K562 (cell line): ENCODE results near the gene NR1D2. TPM values are rescaled to one million over a fixed set of nuclear protein-coding genes. Genes with fewer than 3 reads are reported as not detected.

Source experiments
- CBX1 ChIP-seq: sonication (generic); IDR thresholded peaks from 2 replicates; pipeline ENCODE4 v1.6.1; 2016; ENCODE audit warnings: antibody characterized with exemption, low read depth, mild to moderate bottlenecking
- CBX5 ChIP-seq: IDR thresholded peaks from 2 replicates; pipeline ENCODE4 v1.6.1; 2014; ENCODE audit warnings: low read depth, borderline replicate concordance
- KAT2B ChIP-seq: IDR thresholded peaks from one replicate; pipeline ENCODE4 v1.6.1; 2012; ENCODE audit warnings: low read depth, mild to moderate bottlenecking, control low read depth, inconsistent platforms, low read length, moderate library complexity
- NCOA6 ChIP-seq: fragments of 450-650 bp; IDR thresholded peaks from 2 replicates; pipeline ENCODE4 v1.6.1; 2017; ENCODE audit warnings: mild to moderate bottlenecking
- PRMT5 ChIP-seq: sonication (generic); formaldehyde crosslinking; IDR thresholded peaks from 2 replicates; pipeline ENCODE4 v1.5.0; 2020; ENCODE audit warnings: missing genetic modification reagents
- SRSF9 ChIP-seq: fragments of 200-400 bp; formaldehyde crosslinking; IDR thresholded peaks from 2 replicates; pipeline ENCODE4 v1.6.1; 2017; ENCODE audit warnings: low read depth, low read length, borderline replicate concordance
- ZFP30 ChIP-seq: fragments of 250-450 bp; sonication (Bioruptor Pico); IDR thresholded peaks from 2 replicates; pipeline ENCODE4 v1.8.0; 2022; ENCODE audit warnings: moderate library complexity, mild to moderate bottlenecking, inconsistent platforms, borderline replicate concordance
- ZNF79 ChIP-seq: fragments of 250-450 bp; sonication (Bioruptor Pico); IDR thresholded peaks from 2 replicates; pipeline ENCODE4 v1.4.0; 2020; ENCODE audit warnings: low read depth, mild to moderate bottlenecking, moderate library complexity
- polyA plus RNA-seq, 8 experiments: library from polyadenylated mRNA; depleted of rRNA in 4 of 8; stranded (reverse) in 5 of 8; unstranded in 3 of 8; fragments of >200 nt; fragmentation: Nextera tagmentation in 2 of 8; fragmentation: Illumina TruSeq in 1 of 8; extraction: Ambion mirVana in 2 of 8; extraction: Trizol in 1 of 8; gene quantifications; 2 replicates each; pipeline versions ENCODE4 v1.2.1 to v1.2.3, GENCODE V29; 2011 to 2014; ENCODE audit warnings: inconsistent platforms in 1 of 8, missing spikeins in 1 of 8
- total RNA-seq, 7 experiments: library from RNA; depleted of rRNA in 6 of 7; stranded (reverse); fragments of >200 nt in 6 of 7; fragmentation: Illumina TruSeq in 2 of 7; extraction: Trizol in 2 of 7; gene quantifications; 2 replicates each; pipeline versions ENCODE4 v1.2.1 to v1.2.3, GENCODE V29; 2011 to 2021; ENCODE audit warnings: low replicate concordance in 1 of 7
- TF ChIP-seq, protein P1 (sequence below): sonication (generic); formaldehyde crosslinking; IDR thresholded peaks from 2 replicates; pipeline ENCODE4 v1.8.1; 2023; ENCODE audit warnings: mild to moderate bottlenecking, missing genetic modification reagents
- TF ChIP-seq, protein P2 (sequence below): sonication (generic); formaldehyde crosslinking; IDR thresholded peaks from 2 replicates; pipeline ENCODE4 v1.8.0; 2022; ENCODE audit warnings: mild to moderate bottlenecking, missing genetic modification reagents
- TF ChIP-seq, protein P3 (sequence below), 2 experiments: fragments of 450-650 bp in 1 of 2; sonication (generic) in 1 of 2; formaldehyde crosslinking; conservative IDR thresholded peaks; 2 replicates each; pipeline versions ENCODE4 v1.4.0 to v1.8.1; 2020 to 2022; ENCODE audit warnings: mild to moderate bottlenecking in 1 of 2, missing genetic modification reagents in 1 of 2
- TF ChIP-seq, protein P4 (sequence below), 2 experiments: fragments of 450-650 bp in 1 of 2; sonication (generic) in 1 of 2; formaldehyde crosslinking in 1 of 2; IDR thresholded peaks; 2 replicates each; pipeline versions ENCODE4 v1.7.1 to v1.9.0; 2016 to 2022; ENCODE audit warnings: inconsistent platforms in 1 of 2, mild to moderate bottlenecking in 1 of 2, missing genetic modification reagents in 1 of 2

The NR1D2 gene
- total and polyA plus RNA-seq, 9 of the 15 experiments (the other 6 are each of a cell fraction or from before 2014, with no cell fraction given): 1.2 to 5.5 (median 2.9) TPM

DNA sequence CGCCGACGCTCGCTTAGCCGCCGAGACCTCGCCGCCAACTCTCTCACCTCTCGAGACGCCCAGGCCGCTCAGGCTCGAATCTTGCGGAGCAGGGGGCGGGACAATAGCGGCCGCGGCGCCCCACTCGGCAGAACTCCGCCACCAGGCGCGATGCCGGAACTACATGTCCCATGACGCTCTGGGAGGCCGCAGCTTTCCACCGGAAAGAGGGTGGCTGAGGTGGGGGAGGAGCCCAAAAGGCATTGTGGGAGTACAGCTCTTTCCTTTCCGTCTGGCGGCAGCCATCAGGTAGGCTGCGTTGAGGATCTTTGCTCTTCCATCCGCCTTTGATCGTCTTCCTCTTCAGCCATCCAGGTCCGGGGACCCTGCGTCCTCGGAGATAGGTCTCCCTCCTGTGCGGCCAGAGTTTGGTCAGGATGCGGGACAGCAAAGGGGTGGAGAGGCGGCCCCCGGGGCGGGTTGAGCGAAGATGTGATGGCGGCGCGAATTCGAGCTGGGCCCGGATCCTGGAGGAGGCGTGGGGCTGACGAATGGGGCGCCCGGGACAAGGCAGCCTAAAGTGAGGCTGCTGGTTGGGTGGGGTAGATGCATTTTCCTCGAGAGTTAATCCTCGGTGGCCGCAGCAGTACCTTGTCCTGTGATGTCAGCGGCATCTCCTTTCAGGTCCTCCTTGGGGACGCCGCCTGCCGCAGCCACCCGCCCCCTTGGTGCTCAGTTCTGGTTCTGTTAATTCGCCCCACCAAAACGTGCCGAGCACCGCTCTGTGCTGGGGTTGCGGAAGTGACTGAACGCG, 28.0 kb upstream of the NR1D2 start, which contains the start of the genes NKIRAS1 and RPL15 (continued):
- TF ChIP-seq KAT2B: peak; percentile 26
- TF ChIP-seq, protein P1, sequence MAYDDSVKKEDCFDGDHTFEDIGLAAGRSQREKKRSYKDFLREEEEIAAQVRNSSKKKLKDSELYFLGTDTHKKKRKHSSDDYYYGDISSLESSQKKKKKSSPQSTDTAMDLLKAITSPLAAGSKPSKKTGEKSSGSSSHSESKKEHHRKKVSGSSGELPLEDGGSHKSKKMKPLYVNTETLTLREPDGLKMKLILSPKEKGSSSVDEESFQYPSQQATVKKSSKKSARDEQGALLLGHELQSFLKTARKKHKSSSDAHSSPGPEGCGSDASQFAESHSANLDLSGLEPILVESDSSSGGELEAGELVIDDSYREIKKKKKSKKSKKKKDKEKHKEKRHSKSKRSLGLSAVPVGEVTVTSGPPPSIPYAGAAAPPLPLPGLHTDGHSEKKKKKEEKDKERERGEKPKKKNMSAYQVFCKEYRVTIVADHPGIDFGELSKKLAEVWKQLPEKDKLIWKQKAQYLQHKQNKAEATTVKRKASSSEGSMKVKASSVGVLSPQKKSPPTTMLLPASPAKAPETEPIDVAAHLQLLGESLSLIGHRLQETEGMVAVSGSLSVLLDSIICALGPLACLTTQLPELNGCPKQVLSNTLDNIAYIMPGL (CRISPR knock-in tag): no peak; the same call in 1 of the 2 replicates
- TF ChIP-seq, protein P2, sequence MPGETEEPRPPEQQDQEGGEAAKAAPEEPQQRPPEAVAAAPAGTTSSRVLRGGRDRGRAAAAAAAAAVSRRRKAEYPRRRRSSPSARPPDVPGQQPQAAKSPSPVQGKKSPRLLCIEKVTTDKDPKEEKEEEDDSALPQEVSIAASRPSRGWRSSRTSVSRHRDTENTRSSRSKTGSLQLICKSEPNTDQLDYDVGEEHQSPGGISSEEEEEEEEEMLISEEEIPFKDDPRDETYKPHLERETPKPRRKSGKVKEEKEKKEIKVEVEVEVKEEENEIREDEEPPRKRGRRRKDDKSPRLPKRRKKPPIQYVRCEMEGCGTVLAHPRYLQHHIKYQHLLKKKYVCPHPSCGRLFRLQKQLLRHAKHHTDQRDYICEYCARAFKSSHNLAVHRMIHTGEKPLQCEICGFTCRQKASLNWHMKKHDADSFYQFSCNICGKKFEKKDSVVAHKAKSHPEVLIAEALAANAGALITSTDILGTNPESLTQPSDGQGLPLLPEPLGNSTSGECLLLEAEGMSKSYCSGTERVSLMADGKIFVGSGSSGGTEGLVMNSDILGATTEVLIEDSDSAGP (CRISPR knock-in tag): no peak
- no peak for TF ChIP-seq ZNF79
- TF ChIP-seq CBX1: peak; percentile 95; the same call in 1 of the 2 replicates
- TF ChIP-seq, protein P3, sequence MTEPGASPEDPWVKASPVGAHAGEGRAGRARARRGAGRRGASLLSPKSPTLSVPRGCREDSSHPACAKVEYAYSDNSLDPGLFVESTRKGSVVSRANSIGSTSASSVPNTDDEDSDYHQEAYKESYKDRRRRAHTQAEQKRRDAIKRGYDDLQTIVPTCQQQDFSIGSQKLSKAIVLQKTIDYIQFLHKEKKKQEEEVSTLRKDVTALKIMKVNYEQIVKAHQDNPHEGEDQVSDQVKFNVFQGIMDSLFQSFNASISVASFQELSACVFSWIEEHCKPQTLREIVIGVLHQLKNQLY (CRISPR knock-in tag; conservative IDR thresholded peaks at IDR 0.05): peak; percentile 16 to 88; a peak in 2 of 4 replicates
- no peak; the same call in 1 of the 2 replicates for TF ChIP-seq NCOA6
- no peak for TF ChIP-seq PRMT5
- TF ChIP-seq, protein P4, sequence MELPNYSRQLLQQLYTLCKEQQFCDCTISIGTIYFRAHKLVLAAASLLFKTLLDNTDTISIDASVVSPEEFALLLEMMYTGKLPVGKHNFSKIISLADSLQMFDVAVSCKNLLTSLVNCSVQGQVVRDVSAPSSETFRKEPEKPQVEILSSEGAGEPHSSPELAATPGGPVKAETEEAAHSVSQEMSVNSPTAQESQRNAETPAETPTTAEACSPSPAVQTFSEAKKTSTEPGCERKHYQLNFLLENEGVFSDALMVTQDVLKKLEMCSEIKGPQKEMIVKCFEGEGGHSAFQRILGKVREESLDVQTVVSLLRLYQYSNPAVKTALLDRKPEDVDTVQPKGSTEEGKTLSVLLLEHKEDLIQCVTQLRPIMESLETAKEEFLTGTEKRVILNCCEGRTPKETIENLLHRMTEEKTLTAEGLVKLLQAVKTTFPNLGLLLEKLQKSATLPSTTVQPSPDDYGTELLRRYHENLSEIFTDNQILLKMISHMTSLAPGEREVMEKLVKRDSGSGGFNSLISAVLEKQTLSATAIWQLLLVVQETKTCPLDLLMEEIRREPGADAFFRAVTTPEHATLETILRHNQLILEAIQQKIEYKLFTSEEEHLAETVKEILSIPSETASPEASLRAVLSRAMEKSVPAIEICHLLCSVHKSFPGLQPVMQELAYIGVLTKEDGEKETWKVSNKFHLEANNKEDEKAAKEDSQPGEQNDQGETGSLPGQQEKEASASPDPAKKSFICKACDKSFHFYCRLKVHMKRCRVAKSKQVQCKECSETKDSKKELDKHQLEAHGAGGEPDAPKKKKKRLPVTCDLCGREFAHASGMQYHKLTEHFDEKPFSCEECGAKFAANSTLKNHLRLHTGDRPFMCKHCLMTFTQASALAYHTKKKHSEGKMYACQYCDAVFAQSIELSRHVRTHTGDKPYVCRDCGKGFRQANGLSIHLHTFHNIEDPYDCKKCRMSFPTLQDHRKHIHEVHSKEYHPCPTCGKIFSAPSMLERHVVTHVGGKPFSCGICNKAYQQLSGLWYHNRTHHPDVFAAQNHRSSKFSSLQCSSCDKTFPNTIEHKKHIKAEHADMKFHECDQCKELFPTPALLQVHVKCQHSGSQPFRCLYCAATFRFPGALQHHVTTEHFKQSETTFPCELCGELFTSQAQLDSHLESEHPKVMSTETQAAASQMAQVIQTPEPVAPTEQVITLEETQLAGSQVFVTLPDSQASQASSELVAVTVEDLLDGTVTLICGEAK (IDR thresholded peaks at IDR 0.05): peak; percentile 94
- TF ChIP-seq, protein P4 (CRISPR knock-in tag; IDR thresholded peaks at IDR 0.05): no peak
- TF ChIP-seq ZFP30 (CRISPR knock-in tag): no peak
- 0 out of 2 replicates have a peak, but pooled peaks have one; percentile 44 for TF ChIP-seq CBX5
- no peak for TF ChIP-seq SRSF9
